ENCODE results near the gene LAMA3. TPM values are rescaled to one million over a fixed set of nuclear protein-coding genes. Genes with fewer than 3 reads are reported as not detected.

Gene LAMA3
- total RNA-seq, 1 donor from 2014 or later, result 25.5 TPM

GRCh38 chr18:23998018-23998417, 308.8 kb downstream of the LAMA3 start:
- DNase-seq (ENCODE audit: low spot score), result no peak

- DNase-seq (ENCODE audit: low spot score), result peak; percentile 59
These were observed 309.6 kb downstream of the LAMA3 start for GRCh38 chr18:23998820-23999219.

GRCh38 chr18:24000613-24001490, 311.6 kb downstream of the LAMA3 start:
- DNase-seq (ENCODE audit: low spot score), result no peak

GRCh38 chr18:24002479-24002878, 313.2 kb downstream of the LAMA3 start:
- DNase-seq (ENCODE audit: low spot score), result no peak

- DNase-seq (ENCODE audit: low spot score), result no peak
These were observed 314.0 kb downstream of the LAMA3 start for GRCh38 chr18:24003288-24003687.

GRCh38 chr18:24003903-24004640, 314.8 kb downstream of the LAMA3 start:
- DNase-seq (ENCODE audit: low spot score), result no peak

Other genes starting within 250 kb of the LAMA3 start
- 68.9 TPM for gene RIOK3, start 236.2 kb upstream of the LAMA3 start, total RNA-seq
- gene RMC1, start 185.9 kb upstream of the LAMA3 start, total RNA-seq, result 27.0 TPM
- 43.6 TPM for gene NPC1, start 102.9 kb upstream of the LAMA3 start, total RNA-seq
- 3.1 TPM for gene ANKRD29, start 26.5 kb upstream of the LAMA3 start, total RNA-seq